GM21723 (cell line): ENCODE data around the gene DMD.

Experiments
- ATAC-seq: cut with Tn5 transposase; IDR thresholded peaks from one replicate; pipeline ENCODE4 v1.9.1; 2021; ENCODE audit warnings: mild to moderate bottlenecking, moderate library complexity; ENCODE audit not compliant: unreplicated experiment

DMD gene

DNA sequence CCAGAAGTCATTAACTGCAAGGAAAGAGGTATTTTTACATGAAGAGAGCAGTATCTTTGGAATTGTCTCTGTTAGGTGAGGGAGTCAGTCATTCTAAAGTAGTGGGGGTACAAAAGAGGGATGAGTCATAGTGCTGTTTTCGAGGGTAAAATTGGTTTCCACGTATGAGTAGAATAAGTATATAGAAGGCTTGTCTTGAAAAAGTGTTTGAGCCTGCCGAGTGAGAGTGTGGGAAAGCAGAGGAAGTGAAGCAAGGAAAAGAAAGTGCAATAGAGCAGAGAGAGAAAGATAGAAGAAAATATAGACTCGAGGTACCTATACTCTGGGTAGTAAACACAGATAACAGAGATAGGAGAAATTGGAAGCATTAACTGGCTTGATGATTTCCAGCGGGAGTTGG, 696.4 kb downstream of the DMD start:
- ATAC-seq: peak; percentile 91

DNA sequence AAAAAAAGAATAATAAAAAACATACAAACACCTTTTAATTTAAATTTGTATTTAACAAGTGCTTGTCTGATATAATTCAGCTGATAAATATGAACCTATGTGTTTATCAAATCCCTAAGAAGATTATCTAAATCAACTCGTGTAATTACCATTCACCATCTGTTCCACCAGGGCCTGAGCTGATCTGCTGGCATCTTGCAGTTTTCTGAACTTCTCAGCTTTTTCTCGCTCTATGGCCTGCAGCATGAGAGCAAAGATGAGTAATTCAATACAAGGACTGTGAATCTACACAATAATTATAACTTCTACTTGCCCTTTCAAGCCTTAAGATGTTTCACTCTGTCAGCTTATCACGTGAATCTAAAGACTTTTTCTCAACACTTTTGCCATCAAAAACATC, 709.7 kb downstream of the DMD start:
- no peak for ATAC-seq

DNA sequence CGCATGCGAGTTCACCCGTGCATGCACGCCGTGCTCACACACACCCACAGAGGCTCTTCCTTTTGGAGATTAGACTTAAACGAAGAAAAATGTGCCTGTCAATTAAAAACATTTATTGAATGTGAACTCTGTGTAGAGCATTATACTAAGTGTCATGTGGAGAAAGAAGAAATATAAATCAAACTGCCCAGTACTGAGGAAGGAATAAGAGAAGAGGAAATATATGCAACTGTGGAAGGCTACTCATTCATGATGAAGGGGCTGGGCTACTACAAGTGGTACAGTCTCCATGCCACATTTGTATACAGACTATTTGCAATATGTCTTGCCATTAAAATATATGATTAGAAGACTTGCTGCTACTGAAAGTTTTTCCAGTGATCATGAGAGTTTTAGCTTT, 714.7 kb downstream of the DMD start:
- no peak for ATAC-seq

DNA sequence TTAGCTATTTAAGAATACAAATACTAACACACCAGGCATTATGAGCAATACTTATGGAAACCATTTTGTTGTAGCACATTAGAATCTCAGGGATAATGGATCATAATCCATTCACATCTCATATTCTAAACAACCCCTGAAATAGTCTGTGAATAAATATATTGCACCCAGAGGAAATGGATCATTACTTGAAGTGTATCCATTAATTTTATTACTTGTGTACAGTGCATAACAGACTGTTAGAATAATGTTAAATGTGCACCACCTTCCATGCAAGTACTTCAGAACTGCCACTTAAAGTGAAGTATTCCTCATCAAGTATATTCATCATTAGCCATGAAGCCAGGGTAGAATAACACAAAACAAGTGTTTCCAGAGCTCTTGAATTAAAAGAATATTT, 715.5 kb downstream of the DMD start:
- no peak for ATAC-seq

DNA sequence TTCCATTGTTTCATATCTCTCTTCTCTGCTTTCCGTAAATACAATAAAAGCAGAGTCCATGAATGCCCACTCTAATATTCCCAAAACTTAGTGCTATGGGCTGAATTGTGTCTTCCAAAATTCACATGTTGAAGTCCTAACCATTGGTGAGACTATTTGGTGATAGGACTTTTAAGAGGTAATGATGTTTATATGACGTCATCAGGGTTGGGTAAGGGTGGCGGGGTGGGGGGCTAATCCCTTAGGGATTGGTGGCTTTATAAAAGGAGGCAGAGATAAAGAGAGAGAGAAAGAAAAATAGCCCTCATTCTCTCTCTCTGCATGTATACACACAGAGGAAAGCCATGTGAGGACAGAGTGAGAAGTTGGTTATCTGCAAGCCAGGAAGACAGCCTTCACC, 722.2 kb downstream of the DMD start:
- ATAC-seq: no peak

DNA sequence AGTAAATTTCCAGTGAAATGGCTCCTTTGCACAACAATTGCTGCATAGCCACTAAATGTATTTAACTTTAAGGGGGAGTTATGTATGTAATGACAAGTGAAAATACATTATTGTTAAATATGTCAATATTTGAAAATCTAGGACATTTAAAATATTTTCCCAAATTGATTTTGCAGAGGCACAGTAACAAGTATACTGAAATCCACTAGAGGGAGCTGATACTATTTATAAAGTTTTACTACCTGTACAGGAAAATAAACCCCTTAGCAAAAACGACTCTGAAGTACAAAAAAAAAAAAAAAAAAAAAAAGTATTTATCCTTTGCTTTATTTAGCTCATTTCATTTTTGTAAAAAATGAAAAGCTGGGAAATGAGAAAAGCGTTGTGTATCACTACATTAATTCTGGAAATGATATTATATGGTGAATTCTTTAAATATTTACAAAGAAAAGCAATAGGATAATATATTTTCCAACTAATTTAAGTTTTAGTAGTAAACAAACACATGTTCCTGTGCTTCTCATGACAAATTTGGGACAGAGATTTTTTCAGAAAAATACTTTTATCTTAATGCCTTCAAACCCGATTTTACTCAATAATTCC, 727.7 kb downstream of the DMD start:
- no peak for ATAC-seq

DNA sequence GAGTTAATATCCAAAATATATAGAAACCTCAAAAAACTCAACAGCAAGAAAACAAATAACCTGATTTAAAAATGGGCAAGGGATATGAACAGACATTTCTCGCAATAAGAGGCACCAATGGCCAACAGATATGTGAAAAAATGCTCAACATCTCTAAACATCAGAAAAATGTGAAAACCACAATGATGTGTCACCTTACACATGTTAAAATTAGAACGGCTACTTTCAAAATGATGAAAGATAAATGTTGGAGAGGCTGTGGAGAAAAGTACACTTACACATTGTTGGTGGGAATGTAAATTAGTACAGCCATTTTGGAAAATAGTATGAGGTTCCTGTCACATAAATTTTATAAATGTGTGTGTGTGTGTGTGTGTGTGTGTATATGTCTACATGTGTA, 731.3 kb downstream of the DMD start:
- ATAC-seq: no peak

DNA sequence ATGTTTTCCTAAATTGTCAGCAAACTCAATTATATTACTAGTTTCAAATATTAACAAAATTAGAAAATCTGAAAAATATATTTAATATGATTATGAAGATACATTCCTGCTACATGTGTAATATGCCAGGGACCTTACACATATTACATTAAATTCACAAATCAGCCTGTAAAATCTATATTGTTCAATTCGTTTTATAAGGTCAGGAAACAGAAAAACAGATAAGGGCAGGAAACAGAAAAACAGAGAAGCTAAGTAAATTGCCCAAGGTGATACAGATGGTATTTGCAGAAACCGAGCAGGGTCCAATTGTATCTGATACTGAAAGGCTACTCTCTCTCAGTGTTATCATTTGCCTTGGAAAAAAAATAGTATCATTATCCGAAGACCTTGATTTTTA, 739.0 kb downstream of the DMD start:
- ATAC-seq: no peak

DNA sequence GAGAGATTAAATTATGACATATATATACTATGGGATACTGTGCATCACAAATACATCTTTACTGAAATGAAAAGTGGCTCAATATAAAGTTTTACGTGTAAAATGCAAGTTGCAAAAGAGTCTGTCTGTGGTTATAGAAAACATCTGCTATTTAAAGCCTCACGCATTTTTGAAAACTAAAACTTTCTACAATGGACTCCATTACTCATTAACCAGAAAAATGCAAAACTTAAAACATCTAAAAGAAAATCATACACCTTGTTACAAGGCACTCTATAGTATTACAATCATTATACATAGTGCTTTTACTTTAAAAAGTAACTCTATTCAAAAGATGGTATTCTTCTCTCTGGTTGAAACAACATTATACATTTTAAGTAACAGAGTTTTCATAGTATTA, 755.6 kb downstream of the DMD start:
- no peak for ATAC-seq

DNA sequence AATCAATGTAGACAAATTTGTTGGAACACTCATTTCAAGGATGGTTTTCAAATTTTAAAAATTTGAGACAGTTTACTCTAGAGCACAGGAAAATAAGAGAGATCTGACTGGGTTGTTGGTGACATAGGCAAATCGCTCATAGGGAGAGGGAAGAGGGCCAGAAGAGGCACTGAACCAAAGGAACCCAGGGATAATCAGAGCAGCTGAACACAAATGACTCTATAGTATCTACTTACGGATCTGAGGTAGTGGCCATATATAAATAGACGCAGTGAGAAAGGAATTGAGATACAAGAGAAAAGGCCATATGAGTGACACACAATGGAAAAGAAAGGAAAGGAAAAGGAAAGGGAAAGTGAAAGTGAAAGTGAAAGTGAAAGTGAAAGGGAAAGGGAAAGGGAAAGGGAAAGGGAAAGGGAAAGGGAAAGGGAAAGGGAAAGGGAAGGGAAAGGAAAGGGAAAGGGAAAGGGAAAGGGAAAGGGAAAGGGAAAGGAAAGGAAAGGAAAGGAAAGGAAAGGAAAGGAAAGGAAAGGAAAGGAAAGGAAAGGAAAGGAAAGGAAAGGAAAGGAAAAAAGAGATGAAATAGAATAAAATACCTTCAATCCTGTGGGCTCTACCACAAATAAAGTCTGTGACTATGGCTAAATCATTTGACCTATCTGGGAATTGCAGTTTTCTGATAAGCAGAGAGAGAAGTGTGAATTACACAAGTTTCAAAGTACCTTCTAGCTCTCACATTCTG, 759.2 kb downstream of the DMD start:
- no peak for ATAC-seq

DNA sequence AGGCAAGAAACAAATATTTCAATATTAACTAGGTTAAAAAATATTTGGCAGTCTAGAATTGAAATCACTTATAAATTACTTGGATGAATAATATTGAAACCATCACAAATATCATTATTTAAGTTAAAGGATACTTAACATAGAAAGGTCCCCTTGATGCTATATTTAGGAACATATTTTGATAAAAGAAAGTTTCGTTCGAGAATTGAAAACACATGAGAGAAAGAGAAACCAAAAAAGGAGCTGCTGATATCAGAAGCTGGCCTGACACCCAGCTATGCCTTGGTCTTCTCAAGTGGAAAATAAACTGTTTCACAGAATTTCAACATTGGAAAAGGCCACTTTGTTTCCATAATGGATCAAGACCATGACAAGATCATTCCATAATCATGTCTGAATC, 762.4 kb downstream of the DMD start:
- peak; percentile 77 for ATAC-seq

DNA sequence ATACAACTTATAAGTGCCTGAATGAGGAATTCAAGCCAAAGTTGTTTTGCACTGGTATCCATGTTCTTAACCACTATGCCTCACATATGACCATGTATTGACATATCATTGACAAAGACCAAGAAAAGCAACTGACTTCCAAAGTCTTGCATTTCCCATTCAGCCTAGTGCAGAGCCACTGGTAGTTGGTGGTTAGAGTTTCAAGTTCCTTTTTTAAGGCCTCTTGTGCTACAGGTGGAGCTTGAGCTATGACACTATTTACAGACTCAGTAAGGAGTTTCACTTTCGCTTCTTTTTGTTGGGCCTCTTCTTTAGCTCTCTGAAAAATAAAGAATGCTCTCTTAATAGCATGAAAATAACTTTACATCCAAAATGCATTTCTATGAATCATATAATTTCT, 763.0 kb downstream of the DMD start:
- peak; percentile 99 for ATAC-seq

DNA sequence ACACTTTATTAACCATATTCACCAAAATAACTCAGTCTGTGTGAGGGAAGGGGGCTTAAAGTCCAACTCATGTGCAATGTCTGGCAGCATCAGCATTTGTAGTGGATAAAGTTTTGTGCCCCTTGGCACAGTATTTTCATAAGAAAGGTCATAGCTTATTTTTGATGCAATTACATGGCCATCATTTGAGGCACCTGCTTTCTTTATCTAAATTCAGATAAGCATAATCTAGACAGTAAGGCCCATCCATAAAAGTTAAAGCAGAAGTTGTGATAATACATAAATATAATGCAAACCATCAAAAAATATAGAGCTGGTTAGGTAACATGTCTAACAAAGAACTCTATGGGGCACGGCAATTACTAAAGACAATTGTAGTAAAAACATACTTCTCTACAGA, 763.7 kb downstream of the DMD start:
- ATAC-seq: no peak

DNA sequence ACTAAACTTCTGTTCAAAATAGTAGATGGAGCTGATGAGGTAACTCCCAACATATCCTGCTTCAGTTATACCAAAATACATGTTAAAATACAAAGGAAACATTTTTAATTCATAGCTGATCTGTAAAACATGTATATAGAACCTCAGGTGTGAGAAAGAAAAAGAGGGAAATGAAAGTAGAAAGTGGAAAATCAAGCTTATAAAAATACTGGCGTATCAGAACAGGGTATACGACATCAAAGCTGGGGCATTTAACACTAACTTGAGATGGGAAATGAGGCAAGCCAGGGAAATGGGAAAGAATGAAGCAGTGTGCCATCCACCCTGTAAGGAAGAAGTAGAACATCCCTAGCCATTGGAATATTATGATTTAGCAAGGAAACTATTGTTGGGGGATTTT, 767.5 kb downstream of the DMD start:
- ATAC-seq: no peak

DNA sequence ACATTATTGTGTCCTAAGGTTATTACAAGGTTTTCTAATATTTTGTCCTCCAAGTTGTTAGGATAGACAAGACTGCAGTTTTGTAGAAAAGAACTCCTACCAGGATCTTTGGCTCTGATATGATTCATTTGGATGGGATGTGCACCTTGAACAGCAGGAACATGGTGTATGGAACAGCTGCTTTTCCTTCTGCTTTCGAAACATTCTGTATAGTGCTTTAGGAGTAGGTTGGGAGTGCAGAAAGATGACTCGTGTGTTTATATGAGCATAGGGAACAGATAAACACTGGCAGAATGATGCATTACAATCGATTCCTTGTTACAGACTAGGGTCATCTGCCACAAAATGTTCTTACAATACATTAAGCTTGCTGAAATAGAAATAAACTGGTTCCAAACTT, 790.1 kb downstream of the DMD start:
- ATAC-seq: no peak

DNA sequence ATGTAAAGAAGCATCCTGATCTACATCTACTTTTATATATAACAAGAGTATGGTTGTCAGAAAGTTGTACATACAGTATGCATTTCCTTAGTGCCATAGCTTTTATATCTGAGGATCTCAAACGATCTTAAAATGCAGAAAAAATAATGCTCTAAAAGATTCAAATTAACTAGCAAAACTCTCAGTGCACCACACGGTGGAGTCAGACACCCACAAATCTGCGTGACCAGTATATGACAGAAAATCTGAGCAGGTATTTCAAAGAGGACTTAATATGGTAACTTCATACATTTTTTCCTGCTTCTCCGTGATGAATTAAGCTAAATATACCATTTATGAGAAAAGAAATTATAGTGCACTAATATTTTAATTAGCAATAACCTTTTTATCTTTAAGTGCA, 803.0 kb downstream of the DMD start:
- ATAC-seq: peak; percentile 89

DNA sequence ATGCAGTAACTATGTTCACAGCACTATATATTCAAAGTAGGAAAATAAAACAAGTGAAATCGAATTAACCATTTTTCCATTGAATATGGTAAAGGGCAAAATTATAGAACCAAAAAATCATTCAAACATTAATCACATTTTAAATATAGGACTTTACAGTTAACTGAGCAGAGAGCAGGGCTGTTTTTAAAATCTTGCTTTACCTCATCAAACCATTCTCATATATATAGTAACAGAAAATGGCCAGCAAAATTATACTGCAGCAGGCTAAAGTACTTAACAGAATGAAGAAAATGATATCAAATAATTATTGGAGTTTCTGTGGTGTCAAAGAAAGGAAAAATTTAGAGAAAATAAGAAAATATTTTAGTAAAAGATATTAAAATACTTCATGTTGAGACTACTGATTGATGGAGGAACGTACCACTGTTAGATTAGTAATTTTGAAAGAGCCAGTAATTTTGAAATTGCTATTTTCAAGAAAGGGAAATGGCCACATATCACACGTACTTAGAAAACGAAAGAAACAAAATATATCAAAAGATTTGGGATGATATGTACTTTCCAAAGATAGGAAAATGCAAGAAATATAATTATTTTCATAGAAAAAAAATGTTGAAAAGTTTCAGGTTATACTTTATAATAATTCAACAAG, 813.7 kb downstream of the DMD start:
- ATAC-seq: peak; percentile 94

DNA sequence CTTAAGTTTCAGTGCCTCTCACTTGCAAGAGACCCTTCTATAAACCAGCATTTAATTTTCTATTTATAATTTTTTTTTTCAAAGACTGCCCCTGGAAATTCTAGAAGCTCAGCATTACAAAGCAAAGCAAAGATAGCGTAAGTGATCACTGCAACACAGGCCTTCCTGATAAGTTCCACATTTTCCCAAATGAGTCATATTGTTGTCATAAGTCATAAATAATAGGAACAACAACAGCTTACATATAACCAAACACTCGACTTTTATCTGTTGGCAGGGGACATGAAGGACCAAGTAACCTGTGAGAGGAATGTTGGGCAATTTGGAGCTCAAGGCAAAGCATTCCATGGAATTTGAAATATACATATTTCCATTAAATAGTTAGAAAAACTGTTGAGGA, 815.5 kb downstream of the DMD start:
- ATAC-seq: no peak

DNA sequence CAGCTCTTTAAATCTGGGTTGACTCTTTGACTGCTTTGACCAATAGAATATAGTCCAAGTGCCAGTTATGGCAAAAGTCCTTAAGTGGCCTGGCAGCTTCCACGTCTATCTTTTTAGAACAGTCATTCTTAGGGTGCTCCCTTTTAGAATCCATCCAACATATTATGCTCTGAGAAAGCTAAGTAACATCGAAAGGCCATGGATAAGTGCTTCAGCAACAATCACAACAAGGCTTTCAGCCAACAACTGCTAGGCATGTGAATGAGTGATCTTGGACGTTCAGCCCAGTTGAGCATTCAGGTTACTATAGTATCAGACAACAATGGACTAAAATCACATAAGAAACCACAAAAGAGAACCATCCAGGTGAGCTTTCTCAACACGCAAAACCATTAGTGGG, 818.7 kb downstream of the DMD start:
- no peak for ATAC-seq

DNA sequence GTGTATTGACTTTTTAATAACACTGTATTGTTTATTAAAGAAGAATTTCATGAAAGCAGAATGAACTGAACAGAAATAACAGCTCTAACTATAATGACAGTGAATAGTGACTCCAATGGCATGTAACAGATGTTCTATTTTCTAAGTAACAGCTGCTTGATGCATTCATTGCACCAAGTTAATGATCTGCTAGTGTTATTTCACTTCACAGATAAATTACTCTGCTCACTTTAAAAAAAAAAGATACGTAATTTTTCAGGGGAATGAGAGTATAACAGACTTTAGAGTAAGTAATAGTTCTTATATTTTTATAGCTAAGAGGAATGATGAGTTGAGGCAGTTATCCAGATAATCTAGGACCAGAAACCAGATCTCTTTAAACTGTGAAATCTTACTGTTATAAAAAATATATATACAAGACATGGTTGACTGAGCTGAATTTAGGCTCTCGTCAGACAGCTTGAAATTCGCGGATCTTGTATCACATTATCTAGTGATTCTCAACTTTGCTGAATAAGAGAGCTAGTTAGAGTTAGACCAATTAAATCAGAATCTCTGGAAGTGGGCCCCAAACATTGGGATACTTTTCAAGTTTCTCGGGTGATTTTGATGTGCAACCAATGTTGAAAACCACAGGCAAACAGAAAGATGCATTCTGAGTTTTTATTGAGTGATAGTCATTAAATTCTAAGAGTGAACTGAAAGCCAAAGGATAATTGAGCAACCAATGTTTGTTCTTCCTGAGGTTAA, 840.7 kb downstream of the DMD start:
- ATAC-seq: no peak

DNA sequence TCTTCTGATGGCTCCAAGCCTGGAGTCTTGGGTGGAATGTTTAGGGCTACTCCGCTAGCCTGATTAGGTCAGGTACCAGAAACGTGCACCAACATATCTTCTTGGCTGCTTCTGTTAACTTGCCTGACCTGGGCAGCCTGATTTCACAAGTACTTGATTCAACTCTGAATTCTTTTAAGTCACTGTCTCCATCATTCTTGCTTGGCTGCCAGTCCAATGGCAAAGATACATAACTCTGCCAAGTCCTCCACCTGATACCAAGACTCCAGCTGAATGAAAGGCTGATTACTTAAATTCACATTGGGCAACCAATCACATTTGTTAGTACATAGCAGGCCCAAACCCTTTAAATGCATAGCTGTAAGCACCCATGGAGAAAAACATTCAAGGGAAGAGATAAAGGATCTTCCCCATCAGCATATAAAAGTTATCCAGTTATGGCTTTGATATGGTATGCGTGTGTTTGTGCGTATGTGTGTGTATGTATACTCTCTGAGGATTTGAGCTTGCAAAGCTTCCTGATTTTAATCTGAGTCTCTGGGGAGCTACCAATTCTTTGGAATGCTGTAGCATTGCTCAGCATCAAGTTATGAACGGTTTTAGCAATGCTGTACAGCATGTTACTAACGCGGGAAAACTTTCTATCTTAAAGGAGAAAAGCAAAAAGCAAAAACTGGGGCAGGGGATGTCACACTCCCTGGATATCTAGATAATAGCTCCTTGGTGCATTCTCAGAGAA, 917.2 kb downstream of the DMD start:
- ATAC-seq: no peak
